IPS-15b (cell line): Measurements from ENCODE around the gene CAPN6.
A peak's percentile ranks its signal among the peaks of the same experiment; 100 is the strongest.

Experiments
- H3K27me3 ChIP-seq: one replicate; pipeline ENCODE4 v1.6.1; 2013; ENCODE audit warnings: low read length; ENCODE audit not compliant: control insufficient read depth, insufficient read depth
- H3K36me3 ChIP-seq: one replicate; pipeline ENCODE4 v1.6.1; 2013; ENCODE audit warnings: low read length; ENCODE audit not compliant: control insufficient read depth, insufficient read depth
- H3K4me1 ChIP-seq: one replicate; pipeline ENCODE4 v1.6.1; 2013; ENCODE audit warnings: mild to moderate bottlenecking, low read length; ENCODE audit not compliant: control insufficient read depth, insufficient read depth
- H3K4me3 ChIP-seq: one replicate; pipeline ENCODE4 v1.5.1; 2013; ENCODE audit warnings: low read depth, low read length
- H3K9ac ChIP-seq: one replicate; pipeline ENCODE4 v1.6.1; 2013; ENCODE audit warnings: low read depth, mild to moderate bottlenecking, low read length
- H3K9me3 ChIP-seq: one replicate; pipeline ENCODE4 v1.6.1; 2013; ENCODE audit warnings: mild to moderate bottlenecking, low read length; ENCODE audit not compliant: control insufficient read depth, insufficient read depth

The CAPN6 gene, protein sequence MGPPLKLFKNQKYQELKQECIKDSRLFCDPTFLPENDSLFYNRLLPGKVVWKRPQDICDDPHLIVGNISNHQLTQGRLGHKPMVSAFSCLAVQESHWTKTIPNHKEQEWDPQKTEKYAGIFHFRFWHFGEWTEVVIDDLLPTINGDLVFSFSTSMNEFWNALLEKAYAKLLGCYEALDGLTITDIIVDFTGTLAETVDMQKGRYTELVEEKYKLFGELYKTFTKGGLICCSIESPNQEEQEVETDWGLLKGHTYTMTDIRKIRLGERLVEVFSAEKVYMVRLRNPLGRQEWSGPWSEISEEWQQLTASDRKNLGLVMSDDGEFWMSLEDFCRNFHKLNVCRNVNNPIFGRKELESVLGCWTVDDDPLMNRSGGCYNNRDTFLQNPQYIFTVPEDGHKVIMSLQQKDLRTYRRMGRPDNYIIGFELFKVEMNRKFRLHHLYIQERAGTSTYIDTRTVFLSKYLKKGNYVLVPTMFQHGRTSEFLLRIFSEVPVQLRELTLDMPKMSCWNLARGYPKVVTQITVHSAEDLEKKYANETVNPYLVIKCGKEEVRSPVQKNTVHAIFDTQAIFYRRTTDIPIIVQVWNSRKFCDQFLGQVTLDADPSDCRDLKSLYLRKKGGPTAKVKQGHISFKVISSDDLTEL

DNA sequence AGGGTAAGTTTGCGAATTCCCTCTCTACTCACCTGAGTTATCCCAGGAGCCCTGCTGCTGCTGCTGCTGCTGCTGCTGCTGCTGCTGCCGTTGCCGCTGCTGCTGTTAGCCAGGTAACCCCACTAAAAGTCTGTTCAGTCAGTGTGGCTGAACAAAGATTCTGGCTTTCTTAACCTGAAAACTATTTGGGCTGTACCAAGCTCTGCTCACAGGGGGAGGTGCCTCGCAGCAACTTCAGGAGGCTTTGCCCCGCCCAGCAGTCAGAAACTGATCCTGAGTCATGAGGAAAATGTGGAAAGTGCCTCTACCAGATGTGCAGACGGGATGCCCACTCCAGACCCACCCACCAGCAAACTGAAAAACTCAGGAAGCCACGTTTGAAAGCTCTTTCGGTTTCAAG, at the start of gene CAPN6:
CAPN6 (minus strand) TSS at position 145 of the 400 bp plus-strand sequence. CDS start 6,547 bp downstream, outside the sequence.
- no peaks in the 10 kb centered on the region for H3K9me3 ChIP-seq
- H3K27me3 ChIP-seq, result no peaks in the 10 kb centered on the region
- H3K4me1 ChIP-seq, result peaks cover 17% of the 10 kb centered on the region
- peak within 1 kb of the TSS; percentile 40 for H3K9ac ChIP-seq
- peak within 1 kb of the TSS; percentile 32 for H3K4me3 ChIP-seq
- no peaks in the 10 kb centered on the region for H3K36me3 ChIP-seq

DNA sequence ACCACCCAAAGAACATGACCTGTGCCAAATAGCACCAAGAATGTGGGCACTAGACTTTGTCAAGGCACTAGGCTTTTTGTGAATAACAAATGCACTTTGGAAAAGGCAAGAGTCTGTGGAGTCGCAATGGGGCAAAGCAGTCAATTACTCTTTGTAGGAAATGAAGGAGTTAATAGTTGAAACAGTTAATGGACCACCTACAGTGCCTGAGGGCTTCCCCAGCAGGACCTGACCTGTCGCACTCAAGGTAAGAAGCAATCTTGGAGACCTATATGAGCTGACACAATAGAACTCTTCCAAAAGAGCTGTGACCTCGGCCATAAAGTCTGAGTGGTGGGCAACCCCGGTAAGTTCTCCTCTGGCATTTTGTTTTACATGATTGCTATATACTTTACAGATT, 49.2 kb upstream of the CAPN6 start:
- H3K9me3 ChIP-seq, result no peaks in the 10 kb centered on the region
- peaks cover 7% of the 10 kb centered on the region for H3K4me1 ChIP-seq
- no peaks in the 10 kb centered on the region for H3K36me3 ChIP-seq
- no peak overlapping the region for H3K4me3 ChIP-seq
- H3K27me3 ChIP-seq, result peaks cover 7% of the 10 kb centered on the region
- H3K9ac ChIP-seq, result no peak overlapping the region

GRCh38 chrX:111318901-111319300, 48.6 kb upstream of the CAPN6 start:
- Histone ChIP-seq H3K4me3 (no peak overlapping the region), H3K36me3 (no peaks in the 10 kb centered on the region), H3K4me1 (peaks cover 7% of the 10 kb centered on the region), H3K9ac (no peak overlapping the region), H3K9me3 (no peaks in the 10 kb centered on the region), H3K27me3 (peaks cover 7% of the 10 kb centered on the region)

DNA sequence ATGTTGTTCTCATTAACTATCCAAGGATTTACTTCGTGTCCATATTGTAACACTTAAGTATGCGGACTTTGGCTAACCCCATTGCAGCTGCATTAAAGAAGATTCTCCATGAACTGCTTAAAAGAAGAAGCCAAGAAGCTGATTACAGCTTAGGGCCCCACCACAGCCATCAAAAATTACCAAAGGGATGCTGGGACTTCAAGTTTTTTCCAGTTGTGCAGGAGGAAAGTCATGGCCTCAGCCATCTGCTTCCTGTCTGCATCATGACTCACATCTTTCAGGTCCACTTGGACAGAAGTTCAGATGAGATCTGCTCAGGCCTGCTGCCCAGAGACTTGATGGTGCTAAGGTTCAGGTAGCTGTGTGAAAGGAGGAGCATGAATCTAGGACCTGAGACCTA, 38.8 kb upstream of the CAPN6 start:
- no peak overlapping the region for H3K4me3 ChIP-seq
- no peaks in the 10 kb centered on the region for H3K27me3 ChIP-seq
- H3K9ac ChIP-seq, result no peak overlapping the region
- no peaks in the 10 kb centered on the region for H3K36me3 ChIP-seq
- no peaks in the 10 kb centered on the region for H3K4me1 ChIP-seq
- H3K9me3 ChIP-seq, result no peaks in the 10 kb centered on the region

DNA sequence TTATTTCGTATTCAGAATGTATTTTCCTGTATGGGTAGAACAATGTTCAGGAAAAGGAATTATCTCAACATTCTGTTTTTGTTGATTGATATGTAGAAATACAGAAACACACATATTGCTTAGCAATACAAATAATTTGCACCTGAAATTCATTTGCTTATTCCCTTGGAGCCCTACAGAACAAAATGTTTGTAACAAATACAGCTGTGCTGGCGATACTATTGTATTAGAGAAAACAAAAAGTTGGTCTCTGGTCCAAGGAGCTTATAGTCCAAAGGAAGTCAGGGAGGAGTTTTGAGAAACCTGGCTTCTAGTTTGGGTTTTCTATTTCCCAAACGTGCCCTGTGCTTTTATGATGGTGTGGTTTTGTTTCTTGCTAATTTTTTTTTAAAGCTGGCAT, 37.8 kb upstream of the CAPN6 start:
- H3K4me3 ChIP-seq, result no peak overlapping the region
- no peaks in the 10 kb centered on the region for H3K4me1 ChIP-seq
- H3K36me3 ChIP-seq, result no peaks in the 10 kb centered on the region
- no peaks in the 10 kb centered on the region for H3K9me3 ChIP-seq
- H3K9ac ChIP-seq, result no peak overlapping the region
- no peaks in the 10 kb centered on the region for H3K27me3 ChIP-seq

GRCh38 chrX:111302284-111302683, 32.0 kb upstream of the CAPN6 start:
- Histone ChIP-seq H3K9me3 (no peaks in the 10 kb centered on the region), H3K9ac (no peak overlapping the region), H3K27me3 (no peaks in the 10 kb centered on the region), H3K4me3 (no peak overlapping the region), H3K4me1 (no peaks in the 10 kb centered on the region), H3K36me3 (no peaks in the 10 kb centered on the region)

GRCh38 chrX:111288841-111289240, 18.6 kb upstream of the CAPN6 start:
- no peaks in the 10 kb centered on the region for H3K27me3 ChIP-seq
- H3K9me3 ChIP-seq, result no peaks in the 10 kb centered on the region
- H3K36me3 ChIP-seq, result no peaks in the 10 kb centered on the region
- H3K4me1 ChIP-seq, result no peaks in the 10 kb centered on the region
- no peak overlapping the region for H3K9ac ChIP-seq
- H3K4me3 ChIP-seq, result no peak overlapping the region

- Histone ChIP-seq H3K27me3 (no peaks in the 10 kb centered on the region), H3K4me3 (no peak overlapping the region), H3K4me1 (no peaks in the 10 kb centered on the region), H3K9me3 (no peaks in the 10 kb centered on the region), H3K9ac (no peak overlapping the region), H3K36me3 (no peaks in the 10 kb centered on the region)
These were observed 14.5 kb upstream of the CAPN6 start for GRCh38 chrX:111284631-111285293.

DNA sequence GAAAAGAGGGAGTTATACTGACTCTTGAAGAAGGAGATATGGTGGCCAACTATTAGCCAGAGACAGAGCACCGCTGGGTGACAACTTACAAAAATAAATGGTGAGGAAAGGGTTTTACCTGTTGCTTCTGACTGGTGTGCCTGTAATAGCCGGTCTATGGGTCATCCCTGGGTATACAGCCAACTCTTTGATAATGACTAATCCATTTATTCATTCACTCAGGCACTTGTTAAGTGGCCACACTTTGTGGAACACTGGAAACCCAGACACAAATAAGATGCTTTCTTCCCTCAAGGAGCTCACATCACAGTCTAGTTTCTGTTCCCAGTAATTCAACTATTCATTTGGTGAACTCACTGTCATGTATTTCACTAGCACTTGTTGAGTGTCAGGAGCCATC, 13.2 kb upstream of the CAPN6 start:
- H3K4me3 ChIP-seq, result no peak overlapping the region
- H3K27me3 ChIP-seq, result no peaks in the 10 kb centered on the region
- no peaks in the 10 kb centered on the region for H3K36me3 ChIP-seq
- H3K4me1 ChIP-seq, result no peaks in the 10 kb centered on the region
- no peaks in the 10 kb centered on the region for H3K9me3 ChIP-seq
- no peak overlapping the region for H3K9ac ChIP-seq

DNA sequence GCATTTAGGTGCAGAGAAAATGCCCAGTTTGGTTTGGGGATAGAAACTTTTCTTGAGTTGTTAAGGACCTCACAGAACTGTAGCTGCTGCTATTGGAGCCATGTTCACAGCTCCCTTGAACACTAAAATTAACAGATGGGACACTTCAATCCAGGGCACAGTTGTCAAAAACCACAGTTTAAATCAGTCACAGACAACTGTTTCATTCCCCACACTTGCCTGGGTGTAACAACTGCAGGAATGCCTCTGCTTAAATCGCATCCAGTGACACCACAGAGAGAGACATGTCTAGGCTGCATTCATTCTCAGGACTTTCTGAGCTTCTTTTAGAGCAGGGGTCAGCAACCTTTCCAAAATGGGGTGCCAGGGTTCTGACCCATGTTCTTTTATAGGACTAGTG, 12.7 kb upstream of the CAPN6 start:
- Histone ChIP-seq H3K36me3 (no peaks in the 10 kb centered on the region), H3K4me1 (no peaks in the 10 kb centered on the region), H3K9ac (no peak overlapping the region), H3K4me3 (no peak overlapping the region), H3K9me3 (no peaks in the 10 kb centered on the region), H3K27me3 (no peaks in the 10 kb centered on the region)

DNA sequence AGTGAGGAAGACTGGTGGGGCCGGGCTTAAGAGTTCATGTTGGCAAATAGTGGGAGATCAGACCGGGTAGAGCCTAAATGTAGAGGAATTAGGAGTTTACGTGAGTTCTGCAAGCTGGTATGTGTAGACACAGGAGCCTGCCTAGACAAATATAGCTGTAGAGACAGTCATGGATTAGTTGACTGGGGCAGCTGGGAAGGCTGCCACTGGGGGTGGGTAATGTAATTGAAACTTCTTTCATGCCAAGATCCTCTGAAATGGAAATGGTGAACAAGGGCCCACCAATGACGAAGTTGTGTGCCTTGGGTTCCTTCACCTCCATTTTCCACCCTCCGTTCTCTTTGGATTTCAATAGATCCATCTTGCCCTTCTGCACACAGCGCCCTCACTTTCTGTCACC, 11.9 kb upstream of the CAPN6 start:
- Histone ChIP-seq H3K4me1 (no peaks in the 10 kb centered on the region), H3K36me3 (no peaks in the 10 kb centered on the region), H3K9ac (no peak overlapping the region), H3K9me3 (no peaks in the 10 kb centered on the region), H3K27me3 (no peaks in the 10 kb centered on the region), H3K4me3 (no peak overlapping the region)

GRCh38 chrX:111268506-111268905, 1.8 kb downstream of the CAPN6 start:
- Histone ChIP-seq H3K27me3 (no peaks in the 10 kb centered on the region), H3K4me3 (no peak overlapping the region)

More at GRCh38 chrX:111268506-111268905, 1.8 kb downstream of the CAPN6 start:
- Histone ChIP-seq H3K4me1 (peaks cover 17% of the 10 kb centered on the region), H3K9ac (no peak overlapping the region), H3K9me3 (no peaks in the 10 kb centered on the region), H3K36me3 (no peaks in the 10 kb centered on the region)
